Thyroid gland (tissue), 4 donors: ENCODE measurements around the gene ATL2.

Source experiments
- POLR2A ChIP-seq, 2 donors: fragments of 450-650 bp; IDR thresholded peaks; one replicate each; pipeline ENCODE4 v1.6.1; 2017; ENCODE audit warnings: antibody characterized with exemption in 2 of 2, mild to moderate bottlenecking in 2 of 2, moderate library complexity in 1 of 2
- TF ChIP-seq, protein P1 (sequence below), 6 experiments: fragments of 200-600 bp in 3 of 6; fragments of 450-650 bp in 3 of 6; sonication (generic) in 3 of 6; IDR thresholded peaks; one replicate each; pipeline ENCODE4 v1.5.1; 2016 to 2019; ENCODE audit warnings: antibody characterized with exemption in 6 of 6, mild to moderate bottlenecking in 2 of 6, inconsistent platforms in 1 of 6, moderate library complexity in 1 of 6

GRCh38 chr2:38279201-38279600, 97.9 kb downstream of the ATL2 start:
- TF ChIP-seq, protein P1, sequence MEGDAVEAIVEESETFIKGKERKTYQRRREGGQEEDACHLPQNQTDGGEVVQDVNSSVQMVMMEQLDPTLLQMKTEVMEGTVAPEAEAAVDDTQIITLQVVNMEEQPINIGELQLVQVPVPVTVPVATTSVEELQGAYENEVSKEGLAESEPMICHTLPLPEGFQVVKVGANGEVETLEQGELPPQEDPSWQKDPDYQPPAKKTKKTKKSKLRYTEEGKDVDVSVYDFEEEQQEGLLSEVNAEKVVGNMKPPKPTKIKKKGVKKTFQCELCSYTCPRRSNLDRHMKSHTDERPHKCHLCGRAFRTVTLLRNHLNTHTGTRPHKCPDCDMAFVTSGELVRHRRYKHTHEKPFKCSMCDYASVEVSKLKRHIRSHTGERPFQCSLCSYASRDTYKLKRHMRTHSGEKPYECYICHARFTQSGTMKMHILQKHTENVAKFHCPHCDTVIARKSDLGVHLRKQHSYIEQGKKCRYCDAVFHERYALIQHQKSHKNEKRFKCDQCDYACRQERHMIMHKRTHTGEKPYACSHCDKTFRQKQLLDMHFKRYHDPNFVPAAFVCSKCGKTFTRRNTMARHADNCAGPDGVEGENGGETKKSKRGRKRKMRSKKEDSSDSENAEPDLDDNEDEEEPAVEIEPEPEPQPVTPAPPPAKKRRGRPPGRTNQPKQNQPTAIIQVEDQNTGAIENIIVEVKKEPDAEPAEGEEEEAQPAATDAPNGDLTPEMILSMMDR (IDR thresholded peaks at IDR 0.05): no peak
- no peak for TF ChIP-seq POLR2A (IDR thresholded peaks at IDR 0.05)
